Right lobe of liver (tissue), 4 donors: ENCODE measurements around the gene C2orf92.

Experiments
- POLR2A ChIP-seq: fragments of 450-650 bp; IDR thresholded peaks from one replicate; pipeline ENCODE4 v1.6.1; 2017; ENCODE audit warnings: antibody characterized with exemption, mild to moderate bottlenecking
- TF ChIP-seq, protein P1 (sequence below), 4 donors: fragments of 200-600 bp in 3 of 4; fragments of 450-650 bp in 1 of 4; IDR thresholded peaks; one replicate each; pipeline versions ENCODE4 v1.5.1 to v1.8.0; 2016 to 2022; ENCODE audit warnings: antibody characterized with exemption in 4 of 4, mild to moderate bottlenecking in 2 of 4
- donor health status: DM: no; HTN: no; CAD: no.
- donor health status: DM: no; HTN: no; CAD: no.
- donor health status: DM: no; HTN: yes; CAD: no.

DNA sequence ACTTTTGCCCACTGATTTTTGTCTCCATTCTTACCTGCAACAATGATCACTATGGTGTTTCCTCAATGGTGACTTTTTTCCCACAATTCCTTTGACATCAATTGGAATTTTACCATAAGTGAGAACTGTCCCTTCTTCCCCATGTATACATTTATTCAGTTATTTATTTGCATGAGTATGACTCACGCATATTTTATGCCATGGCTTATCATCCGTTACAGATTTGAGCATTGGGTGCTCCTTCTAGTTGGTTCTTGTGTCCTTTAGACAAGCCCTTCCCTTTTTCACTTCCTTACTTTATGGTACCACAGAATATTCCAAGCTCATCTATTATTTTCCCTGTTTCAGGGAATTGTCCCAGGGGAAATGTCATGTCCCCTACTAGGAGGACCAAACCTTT lies 16.0 kb upstream of the C2orf92 start:
- TF ChIP-seq, protein P1, sequence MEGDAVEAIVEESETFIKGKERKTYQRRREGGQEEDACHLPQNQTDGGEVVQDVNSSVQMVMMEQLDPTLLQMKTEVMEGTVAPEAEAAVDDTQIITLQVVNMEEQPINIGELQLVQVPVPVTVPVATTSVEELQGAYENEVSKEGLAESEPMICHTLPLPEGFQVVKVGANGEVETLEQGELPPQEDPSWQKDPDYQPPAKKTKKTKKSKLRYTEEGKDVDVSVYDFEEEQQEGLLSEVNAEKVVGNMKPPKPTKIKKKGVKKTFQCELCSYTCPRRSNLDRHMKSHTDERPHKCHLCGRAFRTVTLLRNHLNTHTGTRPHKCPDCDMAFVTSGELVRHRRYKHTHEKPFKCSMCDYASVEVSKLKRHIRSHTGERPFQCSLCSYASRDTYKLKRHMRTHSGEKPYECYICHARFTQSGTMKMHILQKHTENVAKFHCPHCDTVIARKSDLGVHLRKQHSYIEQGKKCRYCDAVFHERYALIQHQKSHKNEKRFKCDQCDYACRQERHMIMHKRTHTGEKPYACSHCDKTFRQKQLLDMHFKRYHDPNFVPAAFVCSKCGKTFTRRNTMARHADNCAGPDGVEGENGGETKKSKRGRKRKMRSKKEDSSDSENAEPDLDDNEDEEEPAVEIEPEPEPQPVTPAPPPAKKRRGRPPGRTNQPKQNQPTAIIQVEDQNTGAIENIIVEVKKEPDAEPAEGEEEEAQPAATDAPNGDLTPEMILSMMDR (IDR thresholded peaks at IDR 0.05) = no peak
- no peak for TF ChIP-seq POLR2A
